Activated naive CD8-positive, alpha-beta T cell treated with anti-CD3 and anti-CD28 coated beads for 36 hours (primary cell): ENCODE data around the gene DMD. TPM values are rescaled to one million over a fixed set of nuclear protein-coding genes. Genes with fewer than 3 reads are reported as not detected.

Experiments
- DNase-seq: peaks from one replicate; pipeline ENCODE4 v3.0.0; 2021
- H3K27ac Mint-ChIP-seq: one replicate; pipeline ENCODE4 v1.8.0; 2022; ENCODE audit warnings: mild to moderate bottlenecking, moderate library complexity, mixed read lengths
- H3K27me3 Mint-ChIP-seq: one replicate; pipeline ENCODE4 v1.8.0; 2022; ENCODE audit warnings: mild to moderate bottlenecking, mixed read lengths
- H3K36me3 Mint-ChIP-seq: one replicate; pipeline ENCODE4 v1.8.0; 2021; ENCODE audit warnings: mild to moderate bottlenecking, mixed read lengths
- H3K4me1 Mint-ChIP-seq: one replicate; pipeline ENCODE4 v1.8.0; 2021; ENCODE audit warnings: mixed read lengths
- H3K4me3 Mint-ChIP-seq: one replicate; pipeline ENCODE4 v1.8.0; 2022; ENCODE audit warnings: mild to moderate bottlenecking, moderate library complexity, mixed read lengths
- H3K9me3 Mint-ChIP-seq: one replicate; pipeline ENCODE4 v1.8.0; 2022; ENCODE audit warnings: mixed read lengths
- total RNA-seq, 2 experiments: library from RNA; stranded (reverse); gene quantifications; one replicate each; pipeline ENCODE4 v1.2.3, GENCODE V29; 2021

Gene DMD
- total RNA-seq, 2 experiments from 2014 or later, result 0.08 to 0.46 TPM

DNA sequence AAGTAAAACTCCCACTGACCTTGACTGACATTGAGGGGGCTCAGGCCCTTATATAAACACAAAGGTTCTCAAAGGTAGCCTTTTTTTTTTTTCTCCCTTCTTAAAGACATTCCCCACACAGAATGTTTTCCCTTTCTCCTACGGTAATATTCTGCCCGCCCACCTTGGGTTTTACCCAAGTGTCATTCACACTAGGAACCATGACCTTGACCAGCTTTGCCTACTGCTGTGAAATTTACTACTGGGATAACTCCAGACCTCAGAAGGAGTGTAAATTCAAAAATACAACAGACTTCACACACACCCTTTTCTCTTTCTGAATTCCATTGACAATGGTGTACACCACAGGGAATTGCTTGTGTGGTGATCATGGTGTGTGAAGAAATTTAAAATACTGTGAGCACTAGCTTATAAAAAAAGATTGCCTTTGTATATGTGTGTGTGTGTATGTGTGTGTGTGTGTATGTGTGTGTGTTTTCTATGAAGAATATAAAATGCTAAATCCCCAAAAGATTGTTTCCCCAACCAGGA, 1550.0 kb downstream of the DMD start:
- Mint-ChIP-seq H3K4me1 (no peaks in the 10 kb centered on the region), H3K27ac (no peak overlapping the region), H3K36me3 (no peaks in the 10 kb centered on the region), H3K27me3 (peaks cover 3% of the 10 kb centered on the region), H3K4me3 (no peak overlapping the region), H3K9me3 (no peaks in the 10 kb centered on the region)
- no peak for DNase-seq

DNA sequence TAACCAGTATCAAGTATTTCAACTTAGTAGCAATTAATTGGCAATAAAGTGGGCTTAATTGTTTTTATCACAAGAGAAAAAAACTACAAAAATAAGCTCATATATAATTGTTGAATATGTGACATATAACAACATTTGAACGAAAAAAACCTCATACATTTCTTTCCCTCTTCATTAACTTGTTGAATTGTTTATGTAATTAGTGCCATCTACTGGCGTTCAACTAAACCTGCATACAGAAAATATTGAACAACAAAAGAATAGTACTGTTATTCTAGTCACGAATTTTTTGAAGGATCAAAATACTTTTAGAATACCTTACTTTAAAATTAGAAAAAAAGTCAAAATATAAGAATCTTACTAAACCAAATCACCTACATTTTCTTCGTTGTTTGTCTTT, 1553.0 kb downstream of the DMD start:
- no peak overlapping the region for H3K4me3 Mint-ChIP-seq
- H3K36me3 Mint-ChIP-seq, result no peaks in the 10 kb centered on the region

DNA sequence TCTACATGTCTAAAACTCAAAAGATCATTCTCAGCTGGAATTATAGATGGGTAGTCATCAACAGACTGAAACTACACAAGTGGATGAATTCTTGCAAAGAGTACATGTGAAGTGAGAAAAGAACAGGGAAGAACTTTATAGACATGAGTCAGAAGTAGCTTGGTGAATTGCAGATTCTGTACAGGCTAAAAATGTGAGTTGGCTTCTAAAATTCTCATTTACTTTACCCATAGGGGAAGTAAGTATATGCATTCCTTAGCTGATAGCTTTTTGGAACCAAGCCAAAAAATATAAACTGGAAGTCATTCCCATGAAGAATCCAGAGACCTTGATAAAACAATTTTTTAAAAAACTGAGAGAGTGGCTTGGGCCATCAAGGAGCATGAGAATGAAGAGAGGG, 1555.3 kb downstream of the DMD start:
- no peak for DNase-seq
- no peaks in the 10 kb centered on the region for H3K9me3 Mint-ChIP-seq
- no peak overlapping the region for H3K27ac Mint-ChIP-seq
- peaks cover 4% of the 10 kb centered on the region for H3K27me3 Mint-ChIP-seq
- H3K36me3 Mint-ChIP-seq, result no peaks in the 10 kb centered on the region
- H3K4me1 Mint-ChIP-seq, result no peaks in the 10 kb centered on the region
- H3K4me3 Mint-ChIP-seq, result no peak overlapping the region

More for the DNA sequence above, 1553.0 kb downstream of the DMD start:
- DNase-seq, result no peak
- Mint-ChIP-seq H3K27me3 (no peaks in the 10 kb centered on the region), H3K27ac (no peak overlapping the region), H3K4me1 (no peaks in the 10 kb centered on the region), H3K9me3 (no peaks in the 10 kb centered on the region)

DNA sequence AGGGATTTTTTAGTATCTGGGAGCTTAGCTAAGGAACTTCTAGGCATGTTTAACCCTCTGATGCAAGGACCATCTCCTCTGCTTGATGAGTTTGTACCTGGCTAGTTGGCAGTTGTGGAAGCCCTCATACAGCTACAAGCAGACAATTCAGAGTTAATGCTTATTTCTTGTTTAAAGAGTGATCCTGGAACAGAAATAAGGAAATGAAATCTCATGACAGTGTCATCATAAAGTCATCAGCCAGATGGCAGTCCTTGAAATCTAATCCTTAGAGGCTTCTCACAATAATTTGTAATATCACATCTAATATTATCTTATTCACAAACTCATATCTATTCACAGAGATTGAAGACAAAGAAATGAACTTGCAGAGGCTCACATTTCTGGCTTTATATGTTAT, 1557.9 kb downstream of the DMD start:
- Mint-ChIP-seq H3K4me1 (no peaks in the 10 kb centered on the region), H3K9me3 (no peaks in the 10 kb centered on the region)

DNA sequence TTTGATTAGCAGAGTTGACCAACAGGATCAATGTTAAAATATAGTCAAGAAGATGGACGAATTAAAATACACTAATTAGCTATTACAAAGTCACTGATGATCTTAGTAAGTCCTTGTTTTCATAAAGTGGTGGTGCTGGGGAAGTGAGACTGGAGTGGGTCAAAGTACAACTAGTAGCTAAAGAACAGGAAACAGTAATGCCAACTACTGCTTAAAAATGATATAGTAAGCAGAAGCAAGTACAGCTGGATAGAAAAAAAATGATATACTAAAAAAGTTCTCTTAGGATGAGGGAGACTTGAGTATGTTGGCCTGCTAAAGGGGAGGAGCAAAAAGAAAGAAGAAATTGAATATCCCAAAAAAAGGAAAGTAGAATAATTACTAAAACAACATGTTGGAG, 1558.7 kb downstream of the DMD start:
- Mint-ChIP-seq H3K27me3 (peaks cover 4% of the 10 kb centered on the region), H3K9me3 (no peaks in the 10 kb centered on the region)
- DNase-seq, result no peak

More for the DNA sequence above, 1557.9 kb downstream of the DMD start:
- Mint-ChIP-seq H3K27ac (no peak overlapping the region), H3K4me3 (no peak overlapping the region), H3K27me3 (peaks cover 4% of the 10 kb centered on the region), H3K36me3 (no peaks in the 10 kb centered on the region)
- DNase-seq, result no peak

DNA sequence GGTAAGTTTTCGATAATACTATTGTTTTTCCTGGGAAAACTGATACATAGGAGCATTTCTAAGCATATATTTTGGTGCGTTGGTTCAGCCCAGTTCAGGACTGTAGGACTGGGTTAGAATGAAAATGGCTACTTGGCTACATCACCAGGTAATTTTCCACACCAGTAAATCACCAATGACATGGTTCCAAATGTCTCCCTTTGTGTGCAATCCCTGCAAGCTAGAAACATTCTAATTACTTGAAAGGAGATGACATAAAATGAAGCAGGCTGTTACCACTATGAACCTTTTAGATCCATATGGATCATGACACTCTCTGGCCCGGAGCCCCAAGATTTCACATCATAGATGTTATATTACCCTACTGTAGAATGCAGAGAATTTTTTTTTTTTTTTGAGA, 1562.1 kb downstream of the DMD start:
- Mint-ChIP-seq H3K27ac (no peak overlapping the region), H3K36me3 (no peaks in the 10 kb centered on the region), H3K9me3 (no peaks in the 10 kb centered on the region), H3K27me3 (peaks cover 4% of the 10 kb centered on the region), H3K4me1 (no peaks in the 10 kb centered on the region), H3K4me3 (no peak overlapping the region)
- no peak for DNase-seq

More for the DNA sequence above, 1558.7 kb downstream of the DMD start:
- H3K4me1 Mint-ChIP-seq, result no peaks in the 10 kb centered on the region
- H3K4me3 Mint-ChIP-seq, result no peak overlapping the region
- H3K36me3 Mint-ChIP-seq, result no peaks in the 10 kb centered on the region
- H3K27ac Mint-ChIP-seq, result no peak overlapping the region

DNA sequence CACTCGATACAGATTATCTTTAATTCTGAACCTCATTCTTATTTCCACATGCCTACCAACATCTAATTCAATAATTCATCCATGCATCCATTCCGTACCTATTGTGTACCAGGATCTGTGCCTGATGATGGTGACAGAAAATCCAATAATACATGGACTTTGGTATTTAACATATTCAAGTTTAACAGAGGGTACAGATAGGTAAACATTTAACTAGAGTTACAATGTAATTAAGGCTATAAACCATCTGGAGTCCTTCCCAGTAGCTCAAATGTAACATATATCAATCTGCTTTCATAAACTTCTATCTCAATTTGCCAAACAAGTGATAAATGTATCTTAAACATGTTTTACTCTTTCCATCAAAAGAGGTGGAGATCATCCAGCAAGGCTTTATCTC, 1578.0 kb downstream of the DMD start:
- DNase-seq, result no peak
- Mint-ChIP-seq H3K27ac (no peak overlapping the region), H3K4me1 (no peaks in the 10 kb centered on the region), H3K36me3 (no peaks in the 10 kb centered on the region), H3K4me3 (no peak overlapping the region), H3K27me3 (no peaks in the 10 kb centered on the region), H3K9me3 (no peaks in the 10 kb centered on the region)

DNA sequence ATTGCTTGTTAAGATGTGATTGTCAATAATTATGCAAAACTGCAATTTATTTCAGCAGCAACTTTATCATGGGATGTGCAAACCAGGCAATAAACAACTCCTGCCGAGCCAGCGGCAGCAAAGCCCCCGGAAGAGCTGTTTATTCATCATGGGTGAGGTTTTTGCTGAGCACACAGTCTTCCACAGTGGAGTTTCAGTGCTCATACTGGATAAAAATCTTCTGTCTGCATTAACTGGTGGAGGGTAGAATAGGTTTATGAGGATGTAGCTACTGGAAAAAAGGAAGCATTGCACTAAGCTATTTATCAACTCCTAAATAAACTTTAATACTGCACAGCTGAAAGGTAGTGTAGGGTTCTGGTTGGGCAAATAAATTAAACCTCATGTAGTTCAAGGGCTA, 1582.2 kb downstream of the DMD start:
- Mint-ChIP-seq H3K4me3 (no peak overlapping the region), H3K27ac (no peak overlapping the region), H3K36me3 (no peaks in the 10 kb centered on the region), H3K27me3 (no peaks in the 10 kb centered on the region), H3K9me3 (no peaks in the 10 kb centered on the region), H3K4me1 (no peaks in the 10 kb centered on the region)
- no peak for DNase-seq

DNA sequence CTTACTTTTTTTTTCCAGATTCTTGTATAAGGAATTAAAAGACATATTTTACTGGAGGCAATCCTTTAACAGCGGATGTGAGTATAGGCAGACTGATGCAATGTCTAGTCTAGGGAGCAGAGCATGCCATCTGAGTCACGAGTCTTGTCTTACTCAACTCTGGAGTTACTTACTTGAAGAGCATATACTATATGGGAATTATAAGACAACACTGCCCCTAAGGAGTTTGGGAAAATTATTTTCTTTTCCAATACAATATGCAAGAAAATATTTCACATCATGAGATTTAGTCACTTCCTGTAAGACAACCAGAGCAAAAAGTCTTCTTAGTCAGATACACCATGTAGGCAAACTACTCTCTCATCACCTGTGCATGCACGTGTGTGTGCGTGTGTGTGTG, 1602.2 kb downstream of the DMD start:
- no peaks in the 10 kb centered on the region for H3K9me3 Mint-ChIP-seq
- no peak overlapping the region for H3K4me3 Mint-ChIP-seq
- H3K4me1 Mint-ChIP-seq, result no peaks in the 10 kb centered on the region
- no peaks in the 10 kb centered on the region for H3K27me3 Mint-ChIP-seq
- no peaks in the 10 kb centered on the region for H3K36me3 Mint-ChIP-seq
- no peak for DNase-seq
- H3K27ac Mint-ChIP-seq, result no peak overlapping the region

DNA sequence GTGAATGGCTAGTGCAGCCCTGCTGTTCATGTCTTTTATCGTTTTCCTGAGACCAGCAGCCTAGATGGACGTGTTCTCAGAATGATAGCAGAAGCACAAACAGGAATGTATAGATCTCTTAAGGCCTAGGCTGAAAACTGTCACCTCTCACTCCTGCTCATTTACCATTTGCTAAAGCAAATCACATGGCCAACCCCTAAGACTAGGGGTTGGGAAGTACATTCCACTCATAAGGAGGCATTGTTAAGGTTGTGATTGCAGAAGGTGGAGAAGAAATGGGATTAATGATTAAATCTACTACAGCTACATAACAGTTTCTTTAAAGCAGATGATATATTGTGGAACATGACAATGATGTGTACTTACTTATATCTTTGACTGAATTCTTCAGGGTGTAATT, 1602.7 kb downstream of the DMD start:
- H3K36me3 Mint-ChIP-seq, result no peaks in the 10 kb centered on the region
- H3K27ac Mint-ChIP-seq, result no peak overlapping the region
- no peaks in the 10 kb centered on the region for H3K4me1 Mint-ChIP-seq
- DNase-seq, result no peak
- no peaks in the 10 kb centered on the region for H3K9me3 Mint-ChIP-seq
- H3K4me3 Mint-ChIP-seq, result no peak overlapping the region
- H3K27me3 Mint-ChIP-seq, result no peaks in the 10 kb centered on the region

DNA sequence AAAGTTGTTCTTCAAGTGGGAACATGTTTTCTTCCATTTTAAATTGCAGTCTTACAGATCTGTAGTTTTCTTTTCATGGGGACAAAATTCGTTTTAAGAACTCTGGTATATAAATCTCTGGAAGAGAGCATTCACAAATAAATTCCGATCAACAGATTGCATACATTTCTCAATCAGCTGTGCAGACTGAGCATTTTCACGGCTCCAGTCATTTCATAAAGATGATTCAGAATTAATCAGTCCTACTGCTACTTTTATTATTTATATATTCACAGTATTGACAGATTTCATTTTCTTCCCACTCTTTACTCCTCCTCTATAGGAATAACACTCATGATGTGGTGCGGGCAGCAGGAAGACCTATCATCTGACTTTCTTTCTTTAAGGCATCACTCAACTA, 1604.6 kb downstream of the DMD start:
- H3K4me3 Mint-ChIP-seq, result no peak overlapping the region
- H3K9me3 Mint-ChIP-seq, result no peaks in the 10 kb centered on the region

DNA sequence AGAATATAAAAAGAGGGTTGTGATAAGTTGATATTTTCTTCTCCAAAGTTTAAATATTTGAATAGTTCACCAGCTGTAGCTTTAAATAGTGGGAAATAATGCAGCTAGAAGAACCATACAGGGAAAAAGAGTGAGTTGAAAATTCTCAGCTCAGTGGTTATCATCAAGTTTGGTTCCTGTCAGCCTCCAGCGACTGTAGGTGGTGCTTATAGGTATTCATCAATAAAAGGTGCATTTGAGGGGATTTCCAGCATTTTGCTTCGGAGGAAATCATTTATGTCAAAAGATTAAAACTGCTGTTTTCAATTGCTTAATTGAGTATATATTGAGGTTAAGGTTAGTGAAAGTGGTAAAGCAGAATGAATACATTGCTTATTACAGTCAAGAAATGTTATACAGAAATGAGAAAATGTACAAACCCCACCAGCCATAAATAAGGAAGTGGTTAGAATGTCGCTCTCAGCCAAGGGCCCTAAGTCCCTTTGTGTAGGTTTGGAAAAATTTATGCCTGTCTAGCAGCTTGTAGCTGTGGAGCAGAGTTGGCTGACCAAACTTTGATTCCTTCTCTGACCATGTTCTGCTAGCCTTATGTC, 1606.6 kb downstream of the DMD start:
- Mint-ChIP-seq H3K27ac (no peak overlapping the region), H3K36me3 (no peaks in the 10 kb centered on the region), H3K9me3 (no peaks in the 10 kb centered on the region), H3K4me3 (no peak overlapping the region), H3K27me3 (no peaks in the 10 kb centered on the region), H3K4me1 (no peaks in the 10 kb centered on the region)
- DNase-seq, result no peak

More for the DNA sequence above, 1604.6 kb downstream of the DMD start:
- Mint-ChIP-seq H3K4me1 (no peaks in the 10 kb centered on the region), H3K36me3 (no peaks in the 10 kb centered on the region), H3K27me3 (no peaks in the 10 kb centered on the region), H3K27ac (no peak overlapping the region)
- no peak for DNase-seq

DNA sequence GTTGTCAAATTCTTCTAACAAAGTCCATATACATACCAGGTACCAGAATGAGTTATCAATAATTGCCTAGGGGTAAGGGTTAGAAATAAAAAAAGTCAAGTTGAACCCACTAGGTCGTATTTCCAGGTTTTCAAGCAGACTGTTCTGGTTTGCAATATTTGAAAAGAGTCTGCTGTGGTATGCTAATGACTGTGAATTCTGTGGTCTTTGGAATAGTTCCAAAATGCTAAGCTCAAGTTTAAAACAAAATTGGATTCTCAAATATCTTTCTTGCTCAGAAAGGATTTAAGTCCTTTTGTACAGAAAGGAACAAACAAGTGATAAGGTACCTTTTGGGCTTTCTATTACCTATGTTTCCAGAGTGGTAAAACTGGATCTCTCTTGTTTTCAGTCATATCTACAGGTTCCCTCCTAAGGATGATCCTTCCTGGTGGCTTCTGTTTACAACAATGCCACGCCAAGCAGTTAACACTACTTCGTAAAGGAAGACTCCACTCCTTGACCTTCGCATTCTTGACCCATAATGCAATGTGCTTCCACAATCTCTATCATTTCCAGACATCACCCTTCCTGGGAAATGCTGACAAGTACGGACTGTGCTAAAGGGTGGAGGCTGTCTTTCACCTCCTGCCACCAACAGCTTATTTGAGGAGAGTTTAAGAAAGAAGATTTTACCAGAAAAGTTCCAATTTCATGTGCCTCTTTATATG, 1607.8 kb downstream of the DMD start:
- no peak for DNase-seq
- Mint-ChIP-seq H3K4me1 (no peaks in the 10 kb centered on the region), H3K4me3 (no peak overlapping the region), H3K27me3 (no peaks in the 10 kb centered on the region), H3K27ac (no peak overlapping the region), H3K9me3 (no peaks in the 10 kb centered on the region), H3K36me3 (no peaks in the 10 kb centered on the region)

DNA sequence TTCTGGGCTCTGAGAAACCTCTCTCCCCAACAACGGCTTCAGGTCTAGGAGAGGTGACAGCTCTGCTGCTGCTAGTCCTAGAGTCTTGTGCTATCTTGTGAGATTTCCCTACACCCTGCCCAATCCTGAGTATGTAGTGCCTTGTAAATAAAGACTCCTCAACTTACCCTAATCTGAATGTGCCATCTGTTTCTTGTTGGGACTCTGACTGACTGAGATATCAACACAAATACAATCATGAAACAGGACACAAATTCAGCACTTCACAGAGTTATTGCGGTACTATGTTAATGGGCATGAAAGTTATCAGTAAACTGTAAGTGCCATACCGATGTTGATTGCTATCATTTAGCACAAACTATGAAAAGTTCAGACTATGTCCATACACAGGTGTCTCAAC, 1610.5 kb downstream of the DMD start:
- no peaks in the 10 kb centered on the region for H3K27me3 Mint-ChIP-seq
- DNase-seq, result no peak

DNA sequence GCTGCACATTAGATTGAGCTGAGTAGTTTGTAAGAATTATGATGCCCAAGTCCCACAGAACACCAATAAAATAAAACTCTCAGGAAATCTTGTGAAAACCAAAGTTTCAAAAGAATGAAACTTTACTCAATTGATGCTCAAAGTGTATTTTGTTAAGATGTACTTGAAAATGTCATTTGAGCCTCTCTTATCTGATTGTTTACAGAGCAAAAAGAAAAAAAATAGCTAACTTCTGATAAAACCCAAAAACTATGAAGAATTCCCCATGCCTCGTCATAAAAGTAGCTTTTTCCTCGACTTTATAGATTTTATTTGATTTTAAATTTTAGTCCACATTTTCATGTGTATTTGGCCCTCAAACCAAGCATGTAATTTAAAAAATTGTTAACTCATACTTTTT, 1618.0 kb downstream of the DMD start:
- no peak overlapping the region for H3K27ac Mint-ChIP-seq
- no peaks in the 10 kb centered on the region for H3K27me3 Mint-ChIP-seq
- no peak overlapping the region for H3K4me3 Mint-ChIP-seq
- no peak for DNase-seq
- H3K4me1 Mint-ChIP-seq, result no peaks in the 10 kb centered on the region
- H3K9me3 Mint-ChIP-seq, result no peaks in the 10 kb centered on the region
- H3K36me3 Mint-ChIP-seq, result no peaks in the 10 kb centered on the region

More for the DNA sequence above, 1610.5 kb downstream of the DMD start:
- Mint-ChIP-seq H3K9me3 (no peaks in the 10 kb centered on the region), H3K36me3 (no peaks in the 10 kb centered on the region), H3K4me1 (no peaks in the 10 kb centered on the region), H3K4me3 (no peak overlapping the region), H3K27ac (no peak overlapping the region)

DNA sequence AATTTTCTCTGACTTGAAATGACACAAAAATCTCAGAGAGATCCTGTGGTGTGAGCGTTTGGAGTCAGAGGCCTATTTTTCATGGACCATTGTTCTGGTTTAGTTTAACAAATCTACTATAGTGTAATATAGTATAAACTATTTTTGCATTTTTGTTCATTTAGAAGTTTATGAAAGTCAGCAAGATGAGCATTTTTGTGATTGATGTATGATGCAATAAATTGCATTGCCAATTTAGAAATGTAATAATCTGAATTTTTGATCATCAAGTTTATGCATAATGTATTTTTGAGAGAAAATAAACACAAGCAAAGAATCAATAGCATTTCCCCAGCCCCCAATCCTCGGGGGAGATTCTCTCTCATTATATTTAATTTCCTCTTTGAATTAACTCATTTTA, 1620.0 kb downstream of the DMD start:
- no peaks in the 10 kb centered on the region for H3K9me3 Mint-ChIP-seq
- H3K36me3 Mint-ChIP-seq, result no peaks in the 10 kb centered on the region
- H3K27ac Mint-ChIP-seq, result no peak overlapping the region
- H3K27me3 Mint-ChIP-seq, result no peaks in the 10 kb centered on the region
- H3K4me3 Mint-ChIP-seq, result no peak overlapping the region
- no peaks in the 10 kb centered on the region for H3K4me1 Mint-ChIP-seq
- no peak for DNase-seq
